H9 (cell line): ENCODE results near the gene RTF2. TPM values are rescaled to one million over a fixed set of nuclear protein-coding genes. Genes with fewer than 3 reads are reported as not detected.

ENCODE experiments used
- DNase-seq: peaks from one replicate; pipeline ENCODE4 v3.0.0-alpha.2; 2017
- H2AFZ ChIP-seq: one replicate; pipeline ENCODE4 v1.6.1; 2013; ENCODE audit warnings: mild to moderate bottlenecking, low read length, control low read depth, moderate library complexity
- H2AK5ac ChIP-seq: 2 replicates; pipeline ENCODE4 v1.6.1; 2013; ENCODE audit warnings: low read length, control low read depth, mixed read lengths; ENCODE audit not compliant: insufficient read length
- H2BK120ac ChIP-seq: one replicate; pipeline ENCODE4 v1.6.1; 2013; ENCODE audit warnings: low read depth, mild to moderate bottlenecking, low read length, control low read depth, inconsistent platforms; ENCODE audit not compliant: poor library complexity, severe bottlenecking
- H2BK12ac ChIP-seq: 2 replicates; pipeline ENCODE4 v1.6.1; 2013; ENCODE audit warnings: low read length, control low read depth, mixed read lengths, low read depth; ENCODE audit not compliant: insufficient read length
- H2BK15ac ChIP-seq: 2 replicates; pipeline ENCODE4 v1.6.1; 2013; ENCODE audit warnings: low read depth, low read length, control low read depth
- H2BK20ac ChIP-seq: one replicate; pipeline ENCODE4 v1.6.1; 2013; ENCODE audit warnings: low read depth, mild to moderate bottlenecking, low read length, control low read depth, inconsistent platforms; ENCODE audit not compliant: poor library complexity, severe bottlenecking
- H2BK5ac ChIP-seq: 2 replicates; pipeline ENCODE4 v1.6.1; 2013; ENCODE audit warnings: low read length, control low read depth, mixed read lengths; ENCODE audit not compliant: insufficient read length
- H3K14ac ChIP-seq: 2 replicates; pipeline ENCODE4 v1.6.1; 2013; ENCODE audit warnings: low read length, control low read depth; ENCODE audit not compliant: insufficient read depth
- H3K18ac ChIP-seq: 2 replicates; pipeline ENCODE4 v1.6.1; 2013; ENCODE audit warnings: low read depth, mild to moderate bottlenecking, mixed read lengths, low read length, control low read depth; ENCODE audit not compliant: insufficient read length
- H3K23ac ChIP-seq: 2 replicates; pipeline ENCODE4 v1.6.1; 2013; ENCODE audit warnings: low read length, control low read depth, mixed read lengths, low read depth; ENCODE audit not compliant: insufficient read length
- H3K23me2 ChIP-seq: 2 replicates; pipeline ENCODE4 v1.6.1; 2013; ENCODE audit warnings: low read depth, mild to moderate bottlenecking, mixed read lengths, low read length, control low read depth; ENCODE audit not compliant: insufficient read length, poor library complexity, severe bottlenecking
- H3K27ac ChIP-seq: 2 replicates; pipeline ENCODE4 v1.5.1; 2013; ENCODE audit warnings: low read length, control low read depth, mixed read lengths, low read depth; ENCODE audit not compliant: insufficient read length
- H3K27me3 ChIP-seq: 2 replicates; pipeline ENCODE4 v1.6.1; 2013; ENCODE audit warnings: low read length, control low read depth, inconsistent platforms; ENCODE audit not compliant: insufficient read depth
- H3K4ac ChIP-seq: 2 replicates; pipeline ENCODE4 v1.6.1; 2013; ENCODE audit warnings: low read depth, mild to moderate bottlenecking, control low read depth, inconsistent platforms, low read length, moderate library complexity
- H3K4me1 ChIP-seq: 2 replicates; pipeline ENCODE4 v1.6.1; 2013; ENCODE audit warnings: low read length, control low read depth, inconsistent platforms; ENCODE audit not compliant: insufficient read depth
- H3K4me2 ChIP-seq: 2 replicates; pipeline ENCODE4 v1.6.1; 2013; ENCODE audit warnings: low read length, control low read depth, mixed read lengths; ENCODE audit not compliant: insufficient read length, insufficient read depth
- H3K56ac ChIP-seq: 2 replicates; pipeline ENCODE4 v1.6.1; 2013; ENCODE audit warnings: low read depth, mild to moderate bottlenecking, mixed read lengths, low read length, control low read depth; ENCODE audit not compliant: insufficient read length
- H3K79me1 ChIP-seq: 2 replicates; pipeline ENCODE4 v1.6.1; 2013; ENCODE audit warnings: low read depth, mild to moderate bottlenecking, moderate library complexity, low read length, control low read depth, inconsistent platforms; ENCODE audit not compliant: insufficient read depth, poor library complexity, severe bottlenecking
- H3K79me2 ChIP-seq: 2 replicates; pipeline ENCODE4 v1.6.1; 2013; ENCODE audit warnings: low read length, control low read depth, inconsistent platforms; ENCODE audit not compliant: insufficient read depth
- H3K9ac ChIP-seq: 2 replicates; pipeline ENCODE4 v1.6.1; 2013; ENCODE audit warnings: low read length, control low read depth, mixed read lengths; ENCODE audit not compliant: insufficient read length; ENCODE audit errors: extremely low read depth
- H3K9me3 ChIP-seq: one replicate; pipeline ENCODE4 v1.6.1; 2013; ENCODE audit warnings: low read depth, low read length, inconsistent platforms; ENCODE audit not compliant: control insufficient read depth
- H3T11ph ChIP-seq: one replicate; pipeline ENCODE4 v1.6.1; 2013; ENCODE audit warnings: mild to moderate bottlenecking, low read length, control low read depth, inconsistent platforms
- H4K20me1 ChIP-seq: one replicate; pipeline ENCODE4 v1.6.1; 2013; ENCODE audit not compliant: control insufficient read depth, insufficient read length, insufficient read depth
- H4K5ac ChIP-seq: 2 replicates; pipeline ENCODE4 v1.6.1; 2013; ENCODE audit warnings: low read depth, mild to moderate bottlenecking, mixed read lengths, low read length, control low read depth; ENCODE audit not compliant: insufficient read length
- H4K8ac ChIP-seq: replicated peaks from 2 replicates; pipeline ENCODE4 v1.6.1; 2013; ENCODE audit warnings: low read length, control low read depth, mixed read lengths, low read depth; ENCODE audit not compliant: insufficient read length
- H4K91ac ChIP-seq: 2 replicates; pipeline ENCODE4 v1.6.1; 2013; ENCODE audit warnings: low read depth, mild to moderate bottlenecking, moderate library complexity, mixed read lengths, low read length, control low read depth; ENCODE audit not compliant: insufficient read length
- H3K27ac Mint-ChIP-seq, 3 experiments: 2 replicates in 2 of 3; 3 replicates in 1 of 3; pipeline ENCODE4 v1.8.0; 2020 to 2021; ENCODE audit warnings: mixed read lengths in 3 of 3, mild to moderate bottlenecking in 1 of 3, moderate library complexity in 1 of 3
- H3K27me3 Mint-ChIP-seq: 2 replicates; pipeline ENCODE4 v1.8.0; 2021; ENCODE audit warnings: low read depth, mild to moderate bottlenecking, moderate library complexity, mixed read lengths
- H3K36me3 Mint-ChIP-seq, 3 experiments: 2 replicates in 2 of 3; 3 replicates in 1 of 3; pipeline ENCODE4 v1.8.0; 2020 to 2021; ENCODE audit warnings: low read depth in 3 of 3, mixed read lengths in 3 of 3; ENCODE audit not compliant: insufficient read depth in 1 of 3
- H3K4me1 Mint-ChIP-seq, 2 experiments: 2 replicates each; pipeline ENCODE4 v1.8.0; 2020; ENCODE audit warnings: mixed read lengths in 2 of 2
- H3K4me3 Mint-ChIP-seq, 2 experiments: 2 replicates in 1 of 2; 3 replicates in 1 of 2; pipeline ENCODE4 v1.8.0; 2020 to 2021; ENCODE audit warnings: mild to moderate bottlenecking in 2 of 2, mixed read lengths in 2 of 2, moderate library complexity in 1 of 2
- H3K9me3 Mint-ChIP-seq, 2 experiments: 2 replicates in 1 of 2; 3 replicates in 1 of 2; pipeline ENCODE4 v1.8.0; 2020; ENCODE audit warnings: mild to moderate bottlenecking in 2 of 2, mixed read lengths in 2 of 2, moderate library complexity in 1 of 2
- WGBS: extraction: QIAGEN DNeasy Blood & Tissue Kit; methylation state at CpG from one replicate; pipeline ENCODE4 v1.1.7; 2013; ENCODE audit warnings: missing lambda C conversion rate, low lambda C conversion rate, mixed read lengths; ENCODE audit not compliant: insufficient read length; ENCODE audit errors: extremely low coverage; 5-methylcytosine and 5-hydroxymethylcytosine counted together
- total RNA-seq: library from RNA; stranded (reverse); gene quantifications from 2 replicates; pipeline ENCODE4 v1.2.1, GENCODE V29; 2021
- TF ChIP-seq, protein P1 (sequence below): fragments of 200-600 bp; sonication (generic); conservative IDR thresholded peaks from 3 replicates; pipeline ENCODE4 v1.8.0; 2021; ENCODE audit warnings: antibody characterized with exemption, mild to moderate bottlenecking

The RTF2 gene
- total RNA-seq, 1 experiment from 2014 or later, result 62.6 TPM

DNA sequence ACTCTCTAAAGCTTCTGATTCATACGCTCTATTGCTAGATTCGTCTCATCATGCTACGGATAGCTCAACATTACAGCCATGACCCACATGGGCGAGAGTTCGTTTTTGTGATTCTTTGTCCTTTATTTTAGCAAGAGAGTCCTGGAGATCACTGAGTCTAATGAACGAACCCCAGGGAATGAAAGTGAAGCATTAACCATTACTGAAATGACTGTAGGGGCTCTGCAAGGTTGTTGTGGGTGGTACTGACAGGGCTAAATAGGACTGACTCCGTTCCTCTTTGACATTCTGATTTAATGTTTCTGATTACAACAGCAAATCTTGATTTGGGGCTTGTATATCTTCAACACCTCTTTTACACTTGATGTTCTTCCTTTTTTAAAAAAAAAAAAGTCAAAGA, 13.7 kb upstream of the RTF2 start:
- Histone ChIP-seq H2BK20ac (no peak overlapping the region), H3K23ac (no peak overlapping the region), H3K27ac (no peak overlapping the region), H3K27me3 (no peaks in the 10 kb centered on the region), H4K91ac (no peak overlapping the region), H2BK5ac (no peak overlapping the region), H2BK120ac (no peak overlapping the region), H3K79me1 (no peaks in the 10 kb centered on the region), H3K9me3 (no peaks in the 10 kb centered on the region), H3K4me1 (no peaks in the 10 kb centered on the region), H2AFZ (no peak overlapping the region), H3K4me2 (no peak overlapping the region), H3T11ph (no peak overlapping the region), H3K14ac (no peak overlapping the region), H3K79me2 (no peaks in the 10 kb centered on the region), H3K4ac (no peak overlapping the region), H4K8ac (no peak overlapping the region), H2AK5ac (no peak overlapping the region), H2BK15ac (no peak overlapping the region), H3K23me2 (no peaks in the 10 kb centered on the region), H2BK12ac (no peak overlapping the region), H3K18ac (no peak overlapping the region), H4K5ac (no peak overlapping the region), H4K20me1 (no peaks in the 10 kb centered on the region), H3K56ac (no peak overlapping the region), H3K9ac (no peak overlapping the region)
- H3K27ac Mint-ChIP-seq, result no peak overlapping the region
- H3K36me3 Mint-ChIP-seq, result no peaks in the 10 kb centered on the region
- no peak for DNase-seq
- TF ChIP-seq, protein P1, sequence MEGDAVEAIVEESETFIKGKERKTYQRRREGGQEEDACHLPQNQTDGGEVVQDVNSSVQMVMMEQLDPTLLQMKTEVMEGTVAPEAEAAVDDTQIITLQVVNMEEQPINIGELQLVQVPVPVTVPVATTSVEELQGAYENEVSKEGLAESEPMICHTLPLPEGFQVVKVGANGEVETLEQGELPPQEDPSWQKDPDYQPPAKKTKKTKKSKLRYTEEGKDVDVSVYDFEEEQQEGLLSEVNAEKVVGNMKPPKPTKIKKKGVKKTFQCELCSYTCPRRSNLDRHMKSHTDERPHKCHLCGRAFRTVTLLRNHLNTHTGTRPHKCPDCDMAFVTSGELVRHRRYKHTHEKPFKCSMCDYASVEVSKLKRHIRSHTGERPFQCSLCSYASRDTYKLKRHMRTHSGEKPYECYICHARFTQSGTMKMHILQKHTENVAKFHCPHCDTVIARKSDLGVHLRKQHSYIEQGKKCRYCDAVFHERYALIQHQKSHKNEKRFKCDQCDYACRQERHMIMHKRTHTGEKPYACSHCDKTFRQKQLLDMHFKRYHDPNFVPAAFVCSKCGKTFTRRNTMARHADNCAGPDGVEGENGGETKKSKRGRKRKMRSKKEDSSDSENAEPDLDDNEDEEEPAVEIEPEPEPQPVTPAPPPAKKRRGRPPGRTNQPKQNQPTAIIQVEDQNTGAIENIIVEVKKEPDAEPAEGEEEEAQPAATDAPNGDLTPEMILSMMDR, result no peak
- no peaks in the 10 kb centered on the region for H3K9me3 Mint-ChIP-seq
- H3K4me3 Mint-ChIP-seq, result no peak overlapping the region
- whole genome bisulfite sequencing, result no CpG with 5 or more reads among the region's 7 CpGs
- H3K27me3 Mint-ChIP-seq, result peaks cover 35% of the 10 kb centered on the region
- H3K4me1 Mint-ChIP-seq, result no peaks in the 10 kb centered on the region
